Aorta (tissue), 5 donors: ENCODE measurements around the gene PTCH1. TPM values are rescaled to one million over a fixed set of nuclear protein-coding genes. Genes with fewer than 3 reads are reported as not detected.

Experiments used
- ATAC-seq: fragments of 200-7000 bp; cut with Tn5 transposase; one replicate; pipeline ENCODE4 v1.9.1; 2022; ENCODE audit warnings: moderate library complexity; ENCODE audit not compliant: low FRiP score
- DNase-seq, 2 donors: peaks; one replicate each; pipeline ENCODE4 v3.0.0-alpha.2; 2020
- H3K27ac ChIP-seq, 2 donors: one replicate each; pipeline ENCODE4 v1.5.1; 2013; ENCODE audit warnings: low read length in 2 of 2, mild to moderate bottlenecking in 2 of 2, moderate library complexity in 2 of 2, control low read depth in 1 of 2, inconsistent platforms in 1 of 2, low read depth in 1 of 2
- H3K27me3 ChIP-seq, 2 donors: one replicate each; pipeline ENCODE4 v1.6.1; 2013; ENCODE audit warnings: control low read depth in 1 of 2, low read length in 1 of 2, mild to moderate bottlenecking in 1 of 2, moderate library complexity in 1 of 2; ENCODE audit not compliant: insufficient read depth in 2 of 2, control insufficient read depth in 1 of 2
- H3K36me3 ChIP-seq, 2 donors: one replicate each; pipeline ENCODE4 v1.6.1; 2013; ENCODE audit warnings: control low read depth in 1 of 2, low read length in 1 of 2, mild to moderate bottlenecking in 1 of 2; ENCODE audit not compliant: insufficient read depth in 2 of 2, control insufficient read depth in 1 of 2
- H3K4me1 ChIP-seq, 2 donors: one replicate each; pipeline ENCODE4 v1.6.1; 2013; ENCODE audit warnings: low read length in 2 of 2, control low read depth in 1 of 2, mild to moderate bottlenecking in 1 of 2, moderate library complexity in 1 of 2; ENCODE audit not compliant: insufficient read depth in 2 of 2, control insufficient read depth in 1 of 2
- H3K4me3 ChIP-seq, 2 donors: one replicate each; pipeline ENCODE4 v1.5.1; 2013; ENCODE audit warnings: low read length in 2 of 2, control low read depth in 1 of 2, mild to moderate bottlenecking in 1 of 2
- H3K9me3 ChIP-seq: one replicate; pipeline ENCODE4 v1.6.1; 2013; ENCODE audit warnings: mild to moderate bottlenecking, low read length; ENCODE audit not compliant: control insufficient read depth
- WGBS, 2 donors: extraction: QIAGEN DNeasy Blood & Tissue Kit; methylation state at CpG; one replicate each; pipeline ENCODE4 v1.1.7; 2013; 5-methylcytosine and 5-hydroxymethylcytosine counted together
- intact Hi-C, 2 donors: fragments of 100-400 bp; cut with DNase I; formaldehyde crosslinking; loops; one replicate each; pipeline versions ENCODE4 v1.14.2 to v1.15.0; 2022
- polyA plus RNA-seq, 2 donors: library from polyadenylated mRNA; stranded (reverse); fragments of 200-250 nt; gene quantifications; one replicate each; pipeline ENCODE4 v1.2.3, GENCODE V29; 2013
- total RNA-seq, 2 donors: library from RNA; stranded (reverse); fragmentation: NEBNext Ultra II Directional; extraction: Animal tissue kit (Norgen Biotek cat#: 25700); gene quantifications; one replicate each; pipeline ENCODE4 v1.2.1, GENCODE V29; 2021
- donor health status: healthy with polysubstance abuse.
- donor health status: Bipolar disorder and iron deficiency.
- donor health status: DM: no; HTN: no; CAD: no.
- donor health status: DM: no; HTN: no; CAD: no.
- donor health status: DM: yes; HTN: yes; CAD: no.

PTCH1 gene
- total and polyA plus RNA-seq, 4 donors: 5.1 to 36.0 (median 10.0) TPM

- Histone ChIP-seq H3K4me3 (no peak overlapping the region), H3K36me3 (no peaks in the 10 kb centered on the region), H3K9me3 (no peaks in the 10 kb centered on the region), H3K4me1 (no peaks in the 10 kb centered on the region), H3K27ac (no peak overlapping the region), H3K27me3 (no peaks in the 10 kb centered on the region)
- no peak for ATAC-seq
- WGBS, 2 donors: 95 to 96% methylated on average over 7 of the region's 7 CpGs
- intact Hi-C loops: no loop called here
- no peak for DNase-seq
Measured at GRCh38 chr9:95436416-95436815, 80.4 kb downstream of the PTCH1 start.

- H3K27ac ChIP-seq: no peak overlapping the region
- no peaks in the 10 kb centered on the region for H3K27me3 ChIP-seq
- no peak overlapping the region for H3K4me3 ChIP-seq
- WGBS, 2 donors: 88 to 90% methylated on average over 6 of the region's 6 CpGs
- ATAC-seq: no peak
- intact Hi-C loops: no loop called here
- DNase-seq: no peak
- no peaks in the 10 kb centered on the region for H3K4me1 ChIP-seq
- H3K9me3 ChIP-seq: peaks cover 2% of the 10 kb centered on the region
- H3K36me3 ChIP-seq: no peaks in the 10 kb centered on the region
Measured at GRCh38 chr9:95435074-95435728, 81.6 kb downstream of the PTCH1 start.

- H3K27ac ChIP-seq: no peak overlapping the region
- DNase-seq (no peak), ATAC-seq (no peak)
- WGBS, 2 donors: 82% methylated on average over 25 of the region's 25 CpGs
- H3K4me3 ChIP-seq: no peak overlapping the region
- intact Hi-C loops: no loop called here
- no peaks in the 10 kb centered on the region for H3K4me1 ChIP-seq
- H3K9me3 ChIP-seq: peaks cover 2% of the 10 kb centered on the region
- no peaks in the 10 kb centered on the region for H3K27me3 ChIP-seq
- no peaks in the 10 kb centered on the region for H3K36me3 ChIP-seq
Measured at GRCh38 chr9:95434116-95435073, 82.4 kb downstream of the PTCH1 start.

- Histone ChIP-seq H3K9me3 (peaks cover 2% of the 10 kb centered on the region), H3K27me3 (no peaks in the 10 kb centered on the region), H3K4me3 (no peak overlapping the region), H3K4me1 (no peaks in the 10 kb centered on the region), H3K36me3 (no peaks in the 10 kb centered on the region), H3K27ac (no peak overlapping the region)
- intact Hi-C loops: no loop called here
- no peak for DNase-seq
- no peak for ATAC-seq
- 53 to 57% methylated on average over 8 of the region's 8 CpGs for WGBS, 2 donors
Measured at GRCh38 chr9:95433096-95433819, 83.5 kb downstream of the PTCH1 start.

GRCh38 chr9:95431286-95431685 is 85.5 kb downstream of the PTCH1 start:
- no peaks in the 10 kb centered on the region for H3K27me3 ChIP-seq
- H3K4me1 ChIP-seq: no peaks in the 10 kb centered on the region
- peaks cover 2% of the 10 kb centered on the region for H3K9me3 ChIP-seq
- 94 to 97% methylated on average over 1 of the region's 1 CpG for WGBS, 2 donors
- H3K27ac ChIP-seq: no peak overlapping the region
- ATAC-seq (no peak), DNase-seq (no peak)
- H3K4me3 ChIP-seq: no peak overlapping the region
- intact Hi-C loops: no loop called here
- no peaks in the 10 kb centered on the region for H3K36me3 ChIP-seq

GRCh38 chr9:95429948-95430620 is 86.7 kb downstream of the PTCH1 start:
- no peak overlapping the region for H3K27ac ChIP-seq
- DNase-seq (no peak), ATAC-seq (no peak)
- intact Hi-C loops: no loop called here
- H3K9me3 ChIP-seq: peaks cover 2% of the 10 kb centered on the region
- no peaks in the 10 kb centered on the region for H3K4me1 ChIP-seq
- H3K36me3 ChIP-seq: no peaks in the 10 kb centered on the region
- no peaks in the 10 kb centered on the region for H3K27me3 ChIP-seq
- WGBS, 2 donors: 91 to 95% methylated on average over 7 of the region's 7 CpGs
- no peak overlapping the region for H3K4me3 ChIP-seq

- no peaks in the 10 kb centered on the region for H3K36me3 ChIP-seq
- no peaks in the 10 kb centered on the region for H3K4me1 ChIP-seq
- no peaks in the 10 kb centered on the region for H3K27me3 ChIP-seq
- 83 to 90% methylated on average over 10 of the region's 10 CpGs for whole genome bisulfite sequencing, 2 donors
- intact Hi-C loops: no loop called here
- no peak overlapping the region for H3K4me3 ChIP-seq
- peaks cover 2% of the 10 kb centered on the region for H3K9me3 ChIP-seq
- no peak for ATAC-seq
- H3K27ac ChIP-seq: no peak overlapping the region
- no peak for DNase-seq
Measured at GRCh38 chr9:95429096-95429495, 87.7 kb downstream of the PTCH1 start.

GRCh38 chr9:95425910-95426551 is 90.7 kb downstream of the PTCH1 start:
- Histone ChIP-seq H3K27me3 (no peaks in the 10 kb centered on the region), H3K4me1 (no peaks in the 10 kb centered on the region), H3K4me3 (no peak overlapping the region), H3K9me3 (peaks cover 9% of the 10 kb centered on the region), H3K36me3 (no peaks in the 10 kb centered on the region), H3K27ac (no peak overlapping the region)
- WGBS, 2 donors: 59 to 66% methylated on average over 11 of the region's 11 CpGs
- ATAC-seq (peak; percentile 26), DNase-seq (no peak)
- intact Hi-C loops: no loop called here
